Endothelial cell of umbilical vein (primary cell): ENCODE measurements around the gene DQX1. TPM values are rescaled to one million over a fixed set of nuclear protein-coding genes. Genes with fewer than 3 reads are reported as not detected.

Source experiments
- BruUV-seq: library from RNA; stranded (reverse); fragments of 400-500 nt; replicated peaks from 2 replicates; lab custom pipeline; 2021; lab: Mats Ljungman, UMichigan
- CTCF ChIA-PET: fragments of 300-600, 350-600 bp; sonication (Branson Sonifier 250); formaldehyde crosslinking; loops from one replicate; lab custom pipeline; 2021; ENCODE audit warnings: antibody characterized with exemption, inconsistent platforms; lab: Charles Lee
- POLR2A ChIA-PET: fragments of 300-600, 350-600 bp; sonication (Branson Sonifier 250); formaldehyde crosslinking; loops from one replicate; lab custom pipeline; 2021; ENCODE audit warnings: antibody characterized with exemption, inconsistent platforms; lab: Charles Lee
- DNase-seq: peaks from one replicate; pipeline ENCODE4 v3.0.0-alpha.2; 2011; ENCODE audit warnings: low read depth, low spot score
- FAIRE-seq: peaks from 2 replicates; lab custom pipeline; 2011; peaks lifted over from hg19 to GRCh38; lab: Jason Lieb, UNC
- H2AFZ ChIP-seq: 2 replicates; pipeline ENCODE4 v1.6.0; 2012; ENCODE audit warnings: low read depth, low read length, control low read depth, inconsistent platforms
- H3K27ac ChIP-seq: 2 replicates; pipeline ENCODE4 v1.5.1; 2011; ENCODE audit warnings: low read depth, mild to moderate bottlenecking, control low read depth, low read length, moderate library complexity; ENCODE audit not compliant: insufficient read depth
- H3K27me3 ChIP-seq, 2 experiments: 2 replicates each; pipeline versions ENCODE4 v1.6.0 to v1.6.1; 2011; ENCODE audit warnings: low read length in 2 of 2, mixed read lengths in 1 of 2; ENCODE audit not compliant: control insufficient read depth in 2 of 2, insufficient read depth in 2 of 2
- H3K36me3 ChIP-seq, 2 experiments: 2 replicates in 1 of 2; 3 replicates in 1 of 2; pipeline ENCODE4 v1.5.1; 2011; ENCODE audit warnings: low read length in 2 of 2, mild to moderate bottlenecking in 1 of 2, moderate library complexity in 1 of 2; ENCODE audit not compliant: control insufficient read depth in 2 of 2, insufficient read depth in 2 of 2; ENCODE audit errors: extremely low read depth in 1 of 2
- H3K4me1 ChIP-seq: 3 replicates; pipeline ENCODE4 v1.5.1; 2011; ENCODE audit warnings: mild to moderate bottlenecking, low read length; ENCODE audit not compliant: control insufficient read depth, insufficient read depth; ENCODE audit errors: extremely low read depth
- H3K4me2 ChIP-seq: 2 replicates; pipeline ENCODE4 v1.6.1; 2011; ENCODE audit warnings: low read length, control low read depth, mixed read lengths; ENCODE audit not compliant: insufficient read depth
- H3K4me3 ChIP-seq, 3 experiments: fragments of 200-600 bp in 1 of 3; sonication (generic), shearing (Covaris generic) in 1 of 3; replicated peaks in 1 of 3; 2 replicates each; pipeline ENCODE4 v1.5.1; 2011 to 2016; ENCODE audit warnings: control low read depth in 3 of 3, low read length in 3 of 3, mild to moderate bottlenecking in 2 of 3, inconsistent platforms in 1 of 3, low read depth in 1 of 3, moderate library complexity in 1 of 3; ENCODE audit not compliant: insufficient read depth in 1 of 3
- H3K79me2 ChIP-seq: 2 replicates; pipeline ENCODE4 v1.6.0; 2012; ENCODE audit warnings: low read length, inconsistent platforms; ENCODE audit not compliant: control insufficient read depth, insufficient read depth
- H3K9ac ChIP-seq: replicated peaks from 2 replicates; pipeline ENCODE3; 2011; ENCODE audit warnings: low read length, control low read depth; ENCODE audit not compliant: insufficient read depth; ENCODE audit errors: extremely low read depth
- H3K9me1 ChIP-seq: replicated peaks from 3 replicates; pipeline ENCODE4 v1.6.0; 2011; ENCODE audit warnings: mild to moderate bottlenecking, low read length; ENCODE audit not compliant: control insufficient read depth, insufficient read depth; ENCODE audit errors: extremely low read depth
- H3K9me3 ChIP-seq: replicated peaks from 2 replicates; pipeline ENCODE4 v1.5.1; 2012; ENCODE audit warnings: low read length, inconsistent platforms; ENCODE audit not compliant: control insufficient read depth, insufficient read depth
- H4K20me1 ChIP-seq: replicated peaks from 2 replicates; pipeline ENCODE3; 2011; ENCODE audit warnings: mild to moderate bottlenecking, low read length; ENCODE audit not compliant: control insufficient read depth, insufficient read depth; ENCODE audit errors: extremely low read depth
- EZH2 ChIP-seq: IDR thresholded peaks from 2 replicates; pipeline ENCODE4 v1.6.1; 2012; ENCODE audit warnings: borderline replicate concordance, low read depth, mild to moderate bottlenecking, moderate library complexity, low read length, inconsistent platforms; ENCODE audit not compliant: severe bottlenecking
- FOS ChIP-seq: IDR thresholded peaks from 2 replicates; pipeline ENCODE4 v1.6.1; 2011; ENCODE audit warnings: mild to moderate bottlenecking, low read length, moderate library complexity, borderline replicate concordance; ENCODE audit not compliant: insufficient read depth
- GATA2 ChIP-seq: IDR thresholded peaks from 2 replicates; pipeline ENCODE4 v1.7.0; 2011; ENCODE audit warnings: low read depth, mild to moderate bottlenecking, moderate library complexity, mixed read lengths, low read length; ENCODE audit not compliant: insufficient read length, insufficient read depth
- JUN ChIP-seq: IDR thresholded peaks from 2 replicates; pipeline ENCODE4 v1.6.1; 2011; ENCODE audit warnings: borderline replicate concordance, low read depth; ENCODE audit not compliant: insufficient read length, insufficient read depth
- MYC ChIP-seq: IDR thresholded peaks from one replicate; pipeline ENCODE4 v1.6.1; 2011; ENCODE audit warnings: mild to moderate bottlenecking, low read depth, low read length
- POLR2A ChIP-seq: IDR thresholded peaks from 2 replicates; pipeline ENCODE4 v1.6.1; 2012; ENCODE audit warnings: low read depth, mild to moderate bottlenecking, control low read depth, low read length
- POLR2AphosphoS5 ChIP-seq: IDR thresholded peaks from 2 replicates; pipeline ENCODE4 v1.6.1; 2012; ENCODE audit warnings: low read depth, mild to moderate bottlenecking, control low read depth, low read length, moderate library complexity; ENCODE audit not compliant: insufficient read depth
- dilution Hi-C: fragments of 300-500 bp; cut with MboI; formaldehyde crosslinking; loops from one replicate; pipeline ENCODE4 v1.15.0; 2019; ENCODE audit warnings: low sequenced_read_pairs; ENCODE audit not compliant: extremely low pct_ligation_motif_present
- intact Hi-C: fragments of 100-400 bp; cut with micrococcal nuclease; formaldehyde crosslinking; loops from one replicate; pipeline ENCODE4 v1.10.0; 2022
- polyA plus RNA-seq, 4 experiments: library from polyadenylated mRNA; depleted of rRNA in 3 of 4; stranded (reverse) in 3 of 4; unstranded in 1 of 4; fragments of >200 nt; gene quantifications; 2 replicates each; pipeline versions ENCODE4 v1.2.1 to v1.2.3, GENCODE V29; 2011 to 2012; ENCODE audit warnings: missing spikeins in 1 of 4
- total RNA-seq: library from RNA; stranded (reverse); gene quantifications from 2 replicates; pipeline ENCODE4 v1.2.3, GENCODE V29; 2021
- TF ChIP-seq, protein P1 (sequence below), 2 donors: IDR thresholded peaks; 1 replicate in 1 of 2; 2 replicates in 1 of 2; pipeline ENCODE4 v1.5.1; 2011; ENCODE audit warnings: low read length in 2 of 2, mild to moderate bottlenecking in 2 of 2, moderate library complexity in 2 of 2, control low read depth in 1 of 2, inconsistent platforms in 1 of 2, low read depth in 1 of 2; ENCODE audit not compliant: insufficient read depth in 1 of 2; ENCODE audit errors: extremely low read depth in 1 of 2
- TF ChIP-seq, protein P2 (sequence below): IDR thresholded peaks from 2 replicates; pipeline ENCODE4 v1.6.1; 2011; ENCODE audit not compliant: insufficient read depth, insufficient read length

Gene DQX1
- total and polyA plus RNA-seq, 2 donors (not counting 3 experiments of a cell fraction or from before 2014, with no cell fraction given): 0.06 to 0.44 TPM

DNA sequence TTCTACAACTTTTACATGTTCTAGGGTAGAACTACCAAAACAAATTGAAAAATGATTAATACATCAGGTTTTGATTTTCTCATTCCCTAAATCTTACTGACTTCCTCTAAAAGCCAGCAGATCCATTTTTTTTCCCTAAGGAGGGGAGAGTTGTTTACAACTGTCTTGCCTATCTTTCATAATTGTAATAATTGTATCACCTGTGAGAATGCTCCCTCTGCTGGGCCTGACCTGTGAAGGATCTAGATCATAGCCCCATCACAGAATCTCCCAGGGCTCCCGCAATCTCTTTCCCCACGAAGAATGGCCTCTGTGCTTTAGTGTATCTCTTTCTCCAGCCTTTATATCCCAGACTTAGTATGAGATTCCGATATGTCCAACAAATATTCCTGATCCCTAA lies 18.6 kb upstream of the DQX1 start:
- intact Hi-C loops: no loop called here

DNA sequence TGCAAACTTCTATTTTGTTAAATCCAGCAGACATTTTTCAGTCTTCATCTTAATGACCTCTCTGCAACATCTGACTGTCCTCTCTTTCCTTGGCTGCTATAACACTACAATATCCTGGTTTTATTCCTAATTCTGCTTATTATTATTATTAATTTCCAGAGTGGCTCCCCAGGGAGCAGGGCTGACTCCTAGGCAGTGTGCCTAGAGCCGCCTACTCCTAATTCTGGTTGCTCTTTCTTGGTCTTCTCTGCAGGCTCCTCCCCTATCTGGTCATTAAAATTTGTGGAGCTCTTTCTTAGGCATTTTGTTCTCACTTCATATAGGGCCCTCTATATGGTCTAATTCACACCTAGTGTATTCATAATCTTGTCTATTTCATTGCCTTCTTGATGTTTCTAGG lies 16.9 kb upstream of the DQX1 start:
- Histone ChIP-seq H3K36me3 (no peaks in the 10 kb centered on the region), H2AFZ (no peak overlapping the region), H3K9me3 (no peaks in the 10 kb centered on the region), H3K27me3 (peaks cover 23 to 31% of the 10 kb centered on the region in 2 experiments), H3K9ac (no peak overlapping the region), H3K27ac (no peak overlapping the region), H3K4me2 (no peak overlapping the region), H3K9me1 (no peaks in the 10 kb centered on the region), H3K79me2 (no peaks in the 10 kb centered on the region), H4K20me1 (no peaks in the 10 kb centered on the region), H3K4me3 (no peak overlapping the region), H3K4me1 (no peaks in the 10 kb centered on the region)
- POLR2A ChIA-PET: no interaction called here
- no peak for FAIRE-seq
- no peak for DNase-seq
- dilution Hi-C loops: no loop called here
- CTCF ChIA-PET: no interaction called here
- no TSS peak for BruUV-seq
- no peak for TF ChIP-seq EZH2
- TF ChIP-seq POLR2AphosphoS5: no peak
- TF ChIP-seq FOS: no peak
- no peak for TF ChIP-seq POLR2A
- no peak for TF ChIP-seq MYC
- TF ChIP-seq JUN: no peak
- TF ChIP-seq, protein P1, sequence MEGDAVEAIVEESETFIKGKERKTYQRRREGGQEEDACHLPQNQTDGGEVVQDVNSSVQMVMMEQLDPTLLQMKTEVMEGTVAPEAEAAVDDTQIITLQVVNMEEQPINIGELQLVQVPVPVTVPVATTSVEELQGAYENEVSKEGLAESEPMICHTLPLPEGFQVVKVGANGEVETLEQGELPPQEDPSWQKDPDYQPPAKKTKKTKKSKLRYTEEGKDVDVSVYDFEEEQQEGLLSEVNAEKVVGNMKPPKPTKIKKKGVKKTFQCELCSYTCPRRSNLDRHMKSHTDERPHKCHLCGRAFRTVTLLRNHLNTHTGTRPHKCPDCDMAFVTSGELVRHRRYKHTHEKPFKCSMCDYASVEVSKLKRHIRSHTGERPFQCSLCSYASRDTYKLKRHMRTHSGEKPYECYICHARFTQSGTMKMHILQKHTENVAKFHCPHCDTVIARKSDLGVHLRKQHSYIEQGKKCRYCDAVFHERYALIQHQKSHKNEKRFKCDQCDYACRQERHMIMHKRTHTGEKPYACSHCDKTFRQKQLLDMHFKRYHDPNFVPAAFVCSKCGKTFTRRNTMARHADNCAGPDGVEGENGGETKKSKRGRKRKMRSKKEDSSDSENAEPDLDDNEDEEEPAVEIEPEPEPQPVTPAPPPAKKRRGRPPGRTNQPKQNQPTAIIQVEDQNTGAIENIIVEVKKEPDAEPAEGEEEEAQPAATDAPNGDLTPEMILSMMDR (IDR thresholded peaks at IDR 0.05; ENCODE audit: extremely low read depth in 1 of 2, insufficient read depth in 1 of 2, low read depth in 1 of 2, low read length in 2 of 2): no peak
- TF ChIP-seq, protein P2, sequence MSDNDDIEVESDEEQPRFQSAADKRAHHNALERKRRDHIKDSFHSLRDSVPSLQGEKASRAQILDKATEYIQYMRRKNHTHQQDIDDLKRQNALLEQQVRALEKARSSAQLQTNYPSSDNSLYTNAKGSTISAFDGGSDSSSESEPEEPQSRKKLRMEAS: no peak
- TF ChIP-seq GATA2: no peak
- intact Hi-C loops: no loop called here

More for the DNA sequence above, 18.6 kb upstream of the DQX1 start:
- Histone ChIP-seq H3K79me2 (no peaks in the 10 kb centered on the region), H3K36me3 (no peaks in the 10 kb centered on the region), H2AFZ (no peak overlapping the region), H4K20me1 (no peaks in the 10 kb centered on the region), H3K27me3 (peaks cover 15 to 26% of the 10 kb centered on the region in 2 experiments), H3K9me3 (no peaks in the 10 kb centered on the region), H3K4me1 (peaks cover 12% of the 10 kb centered on the region), H3K27ac (no peak overlapping the region), H3K4me2 (no peak overlapping the region), H3K9me1 (no peaks in the 10 kb centered on the region), H3K9ac (no peak overlapping the region), H3K4me3 (no peak overlapping the region)
- no peak for DNase-seq
- TF ChIP-seq GATA2 (no peak), MYC (no peak), POLR2A (no peak)
- ChIA-PET CTCF (interaction anchor here (3.3 kb wide), 1 partner anchor 12 kb away, joined by 15 read pairs; no protein-coding TSS in a partner anchor), POLR2A (no interaction called here)
- no TSS peak for BruUV-seq
- dilution Hi-C loops: no loop called here
- no peak for FAIRE-seq
